Midbrain (tissue), 1 donor: ENCODE data around the gene RAB10.
"Not testable (repeated sequence)": the region's sequence is repeated elsewhere in the genome, so short reads cannot be mapped to it uniquely, and the experiment has no call there.

Experiments
- DNase-seq: peaks from one replicate; lab custom pipeline; 2025; lab: John Stamatoyannopoulos, UW

The RAB10 gene

DNA sequence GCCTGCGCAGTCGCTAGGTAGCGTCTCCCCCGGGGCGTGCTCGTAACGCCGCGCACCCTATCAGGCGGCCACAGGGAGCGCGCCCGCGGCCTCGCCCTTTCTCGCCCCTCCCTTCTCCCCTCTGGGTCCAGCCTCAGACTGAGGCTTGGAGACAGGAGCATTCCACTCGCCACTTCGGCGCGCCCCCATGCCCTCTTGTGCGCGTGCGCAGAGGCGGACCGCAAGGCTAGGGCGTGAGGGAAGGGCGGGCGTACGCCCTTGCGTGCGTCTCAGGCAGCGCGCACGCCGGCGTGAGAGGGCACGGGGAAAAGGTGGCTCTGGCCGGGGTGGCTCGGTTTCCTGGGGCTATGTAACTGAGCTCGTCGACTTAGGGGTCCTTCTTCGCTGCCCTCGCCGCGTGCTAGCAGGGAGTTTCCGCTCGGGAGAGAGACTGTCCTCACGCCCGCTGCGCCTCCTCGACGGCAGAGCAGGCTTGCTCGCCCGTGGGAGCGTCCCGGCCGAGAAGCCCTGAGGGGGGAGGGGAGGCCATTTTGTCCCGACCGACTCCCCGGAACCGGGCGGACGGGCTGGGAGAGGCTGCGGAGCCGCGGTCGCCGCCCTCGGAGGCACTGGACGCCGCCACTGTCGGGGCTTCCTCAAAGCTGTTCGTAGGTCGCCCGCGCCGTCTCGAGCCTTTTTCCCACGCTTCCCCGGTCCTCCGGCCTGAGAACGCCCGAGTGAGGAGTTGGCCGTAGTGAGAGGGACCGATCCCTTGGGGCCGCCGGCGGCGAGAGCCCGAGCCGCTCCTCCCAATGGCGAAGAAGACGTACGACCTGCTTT lies at the start of gene RAB10:
Gene RAB10 (plus strand): TSS at position 267 of the 819 bp plus-strand sequence. CDS start 525 bp downstream, at position 792.
- DNase-seq, result peak; percentile 99

DNA sequence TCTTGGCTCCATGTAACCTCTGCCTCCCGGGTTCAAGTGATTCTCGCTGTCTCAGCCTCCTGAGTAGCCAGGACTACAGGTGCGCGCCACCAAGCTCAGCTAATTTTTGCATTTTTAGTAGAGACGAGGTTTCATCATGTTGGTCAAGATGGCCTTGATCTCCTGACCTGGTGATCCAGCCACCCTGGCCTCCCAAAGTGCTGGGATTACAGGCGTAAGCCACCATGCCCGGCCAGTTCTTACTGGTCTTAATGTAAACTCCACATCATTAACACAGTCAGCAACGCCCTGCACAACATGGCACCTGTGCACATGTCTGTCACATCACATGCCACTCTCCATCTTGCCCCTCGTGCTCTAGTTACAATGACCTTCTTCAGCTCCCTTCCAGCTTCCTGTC lies 45.8 kb upstream of the RAB10 start:
- no peak for DNase-seq

DNA sequence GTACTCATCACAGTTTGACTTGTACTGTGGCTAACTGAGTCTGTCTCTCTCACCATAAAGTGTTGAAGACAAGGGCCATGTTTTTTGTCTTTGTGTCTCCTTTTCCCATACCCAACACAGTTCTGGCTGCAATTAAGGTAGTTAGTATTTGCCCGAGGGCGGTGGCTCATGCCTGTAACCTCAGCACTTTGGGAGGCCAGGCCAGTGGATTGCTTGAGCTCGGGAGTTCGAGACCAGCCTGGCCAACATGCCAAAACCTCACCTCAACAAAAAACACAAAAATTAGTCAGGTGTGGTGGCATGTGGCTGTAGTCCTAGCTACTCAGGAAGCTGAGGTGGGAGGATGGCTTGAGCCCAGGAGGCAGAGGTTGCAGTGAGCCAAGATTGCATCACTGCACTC lies 44.7 kb upstream of the RAB10 start:
- DNase-seq, result no peak

DNA sequence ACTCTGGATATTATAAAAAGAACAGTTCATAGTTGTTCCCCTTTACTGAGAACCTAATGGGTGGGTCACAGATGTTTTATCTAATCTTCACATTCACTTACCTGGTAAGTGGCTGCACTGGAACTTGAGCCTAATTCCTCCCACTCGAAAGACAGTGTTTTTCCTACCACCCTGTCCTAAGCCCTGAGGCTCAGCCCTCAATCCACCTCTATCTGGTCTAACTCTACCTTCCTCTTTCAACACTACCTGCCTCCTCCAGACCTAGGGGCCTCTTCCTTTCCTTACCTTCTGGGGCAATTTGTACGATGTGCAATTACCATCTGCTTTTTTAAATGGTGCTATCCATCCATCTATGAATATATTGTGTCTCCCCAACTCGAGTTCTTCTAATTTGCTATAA lies 41.9 kb upstream of the RAB10 start:
- no peak for DNase-seq

DNA sequence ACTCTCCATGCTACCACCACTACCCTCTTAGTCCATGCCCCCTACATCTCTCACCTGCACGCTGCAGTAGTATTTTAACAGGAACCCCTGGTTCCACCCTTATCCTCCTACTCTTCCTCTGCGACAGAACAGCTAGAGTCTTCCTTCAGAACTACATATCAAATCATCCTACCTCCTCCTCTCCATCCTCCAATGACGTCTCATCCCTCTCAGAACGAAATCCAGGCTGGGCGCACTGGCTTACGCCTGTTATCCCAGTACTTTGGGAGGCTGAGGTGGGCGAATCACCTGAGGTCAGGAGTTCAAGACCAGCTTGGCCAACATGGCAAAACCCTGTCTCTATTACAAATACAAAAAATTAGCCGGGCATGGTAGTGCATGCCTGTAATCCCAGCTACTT lies 41.3 kb upstream of the RAB10 start:
- DNase-seq, result no peak

DNA sequence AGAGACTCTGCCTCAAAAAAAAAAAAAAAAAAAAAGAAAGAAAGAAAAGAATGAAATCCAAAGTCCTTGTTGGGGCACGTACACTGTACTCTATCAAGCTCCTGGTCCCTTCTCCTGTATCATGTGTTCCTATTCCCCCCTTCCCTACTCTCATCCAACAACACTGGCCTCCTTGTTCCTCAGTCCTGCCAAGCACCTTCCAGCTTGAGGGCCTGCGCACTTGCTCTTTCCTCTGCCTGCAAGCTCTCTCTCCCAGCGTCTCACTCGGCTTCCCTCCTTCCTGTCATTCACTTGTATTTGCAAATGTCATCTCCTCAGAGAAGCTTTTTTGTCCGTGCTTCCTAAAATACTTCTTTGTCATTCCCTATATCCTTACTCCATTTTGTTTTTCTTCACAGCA lies 40.8 kb upstream of the RAB10 start:
- no peak for DNase-seq

DNA sequence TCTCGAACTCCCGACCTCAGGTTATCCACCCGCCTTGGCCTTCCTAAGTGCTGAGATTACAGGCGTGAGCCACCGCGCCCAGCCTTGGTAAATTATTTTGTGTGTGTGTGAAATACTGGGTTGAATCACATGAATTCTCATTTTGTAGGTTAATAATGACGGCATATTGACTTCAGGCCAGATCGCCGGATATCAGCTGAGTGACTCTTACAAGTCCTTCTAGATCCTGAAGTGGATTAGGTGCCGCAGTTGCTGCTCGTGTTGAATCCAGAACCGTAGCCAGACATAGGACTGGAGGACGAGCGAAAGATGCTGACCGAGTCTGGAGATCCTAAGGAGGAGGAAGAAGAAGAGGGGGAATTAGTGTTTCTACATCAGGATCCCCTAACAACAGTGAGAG lies 39.4 kb upstream of the RAB10 start:
- no peak for DNase-seq

DNA sequence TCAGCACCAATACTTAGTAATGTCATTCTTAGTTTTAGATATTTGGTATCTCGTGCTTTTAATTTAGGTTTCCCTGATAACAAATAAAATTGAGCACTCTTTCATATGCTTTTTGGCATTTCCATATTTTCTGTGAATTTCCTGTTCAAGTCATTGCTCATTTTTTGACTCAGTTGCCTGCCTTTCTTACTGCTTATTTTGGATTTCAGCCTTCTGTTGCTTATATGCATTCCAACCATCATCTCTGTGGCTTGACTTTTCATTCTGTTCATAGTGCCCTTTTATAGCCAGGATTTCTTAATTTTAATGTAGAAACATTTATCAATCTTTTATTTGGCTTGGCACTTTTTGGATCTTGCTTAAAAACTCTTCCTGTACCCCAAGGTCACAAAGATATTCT lies 37.0 kb upstream of the RAB10 start:
- DNase-seq, result no peak

DNA sequence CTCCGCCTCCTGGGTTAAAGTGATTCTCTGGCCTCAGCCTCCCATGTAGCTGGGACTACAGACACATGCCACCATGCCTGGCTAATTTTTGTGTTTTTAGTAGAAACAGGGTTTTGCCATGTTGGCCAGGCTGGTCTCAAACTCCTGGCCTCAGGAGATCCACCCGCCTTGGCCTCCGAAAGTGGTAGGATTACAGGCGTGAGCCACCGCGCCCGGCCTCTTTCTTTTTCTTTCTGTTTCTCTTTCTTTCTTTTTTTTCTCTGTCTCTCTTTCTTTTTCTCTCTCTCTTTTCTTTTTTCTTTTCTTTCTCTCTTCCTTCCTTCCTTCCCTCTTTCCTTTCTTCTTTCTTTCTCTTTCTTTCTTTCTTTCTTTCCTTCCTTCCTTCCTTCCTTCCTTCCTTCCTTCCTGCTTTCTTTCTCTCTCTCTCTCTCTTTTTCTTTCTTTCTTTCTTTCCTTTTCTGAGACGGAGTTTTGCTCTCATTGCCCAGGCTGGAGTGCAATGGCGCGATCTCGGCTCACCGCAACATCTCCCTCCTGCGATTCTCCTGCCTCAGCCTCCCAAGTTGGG lies 35.0 kb upstream of the RAB10 start:
- DNase-seq, result not testable (repeated sequence)

DNA sequence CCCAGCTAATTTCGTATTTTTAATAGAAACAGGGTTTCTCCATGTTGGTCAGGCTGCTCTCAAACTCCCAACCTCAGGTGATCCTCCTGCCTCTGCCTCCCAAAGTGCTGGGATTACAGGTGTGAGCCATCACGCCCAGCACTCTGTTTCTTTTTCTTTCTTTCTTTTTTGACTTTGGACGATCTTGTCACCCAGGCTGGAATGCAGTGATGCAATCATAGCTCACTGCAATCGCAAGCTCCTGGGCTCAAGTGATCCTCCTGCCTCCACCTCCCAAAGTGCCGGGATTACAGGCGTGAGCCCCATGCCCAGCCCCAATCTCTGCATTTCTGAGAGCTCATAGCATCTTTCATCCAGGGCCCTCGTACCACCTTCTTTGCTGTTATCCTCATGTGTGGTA lies 34.5 kb upstream of the RAB10 start:
- DNase-seq, result not testable (repeated sequence)

DNA sequence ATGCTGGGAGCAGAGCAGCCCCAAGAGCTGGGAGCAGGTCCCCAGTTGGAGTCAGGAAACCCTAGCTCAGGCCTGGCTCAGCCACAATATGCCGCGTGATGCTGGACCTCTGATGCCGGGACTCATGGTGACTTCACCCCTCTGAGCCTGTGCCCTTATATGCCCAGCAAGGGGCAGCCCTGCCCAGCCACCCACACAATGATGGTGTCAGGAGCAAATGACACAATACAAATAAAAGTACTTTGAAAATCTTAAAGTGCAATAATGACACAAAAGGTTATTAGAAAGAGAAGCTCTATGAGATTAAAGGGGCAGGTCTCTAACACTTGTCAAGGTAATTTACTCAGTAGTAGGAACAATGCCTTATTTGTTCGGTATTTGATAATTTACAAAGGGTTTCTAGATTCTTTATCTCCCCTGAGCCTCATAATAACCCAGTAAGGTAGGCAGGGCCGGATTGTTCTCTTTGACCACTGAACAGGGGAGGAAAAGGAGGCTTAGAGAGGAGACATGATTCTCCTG lies 33.3 kb upstream of the RAB10 start:
- no peak for DNase-seq

DNA sequence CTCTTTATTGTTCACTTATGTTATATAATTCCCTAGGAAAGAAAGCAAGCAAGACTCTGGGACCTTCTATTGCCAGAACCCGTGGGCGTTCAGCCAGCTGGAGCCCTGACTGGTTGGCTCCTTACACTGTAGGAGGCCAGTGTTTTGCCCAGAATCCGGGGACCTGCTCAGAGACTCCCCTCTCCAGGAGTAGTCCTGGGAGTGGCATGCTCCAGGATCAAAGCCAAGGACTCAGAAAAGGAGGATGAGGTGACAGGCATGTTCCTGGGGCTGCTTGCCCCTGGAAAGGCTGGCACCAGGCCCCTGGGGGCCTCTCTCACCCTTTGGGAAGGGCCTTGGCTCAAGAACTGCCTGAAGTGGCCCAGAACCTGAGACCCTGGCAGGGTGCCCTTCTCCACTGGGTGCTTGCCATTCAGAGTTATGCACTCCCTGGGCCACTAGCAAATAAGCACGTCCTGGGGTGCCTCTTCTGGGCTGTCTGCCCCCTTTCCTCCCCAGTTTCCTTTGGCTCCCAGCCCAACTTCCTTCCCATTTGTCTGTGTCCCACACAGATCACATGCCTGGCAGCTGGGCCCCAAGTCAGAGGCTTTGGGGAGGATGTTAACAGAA lies 32.0 kb upstream of the RAB10 start:
- peak; percentile 90 for DNase-seq

DNA sequence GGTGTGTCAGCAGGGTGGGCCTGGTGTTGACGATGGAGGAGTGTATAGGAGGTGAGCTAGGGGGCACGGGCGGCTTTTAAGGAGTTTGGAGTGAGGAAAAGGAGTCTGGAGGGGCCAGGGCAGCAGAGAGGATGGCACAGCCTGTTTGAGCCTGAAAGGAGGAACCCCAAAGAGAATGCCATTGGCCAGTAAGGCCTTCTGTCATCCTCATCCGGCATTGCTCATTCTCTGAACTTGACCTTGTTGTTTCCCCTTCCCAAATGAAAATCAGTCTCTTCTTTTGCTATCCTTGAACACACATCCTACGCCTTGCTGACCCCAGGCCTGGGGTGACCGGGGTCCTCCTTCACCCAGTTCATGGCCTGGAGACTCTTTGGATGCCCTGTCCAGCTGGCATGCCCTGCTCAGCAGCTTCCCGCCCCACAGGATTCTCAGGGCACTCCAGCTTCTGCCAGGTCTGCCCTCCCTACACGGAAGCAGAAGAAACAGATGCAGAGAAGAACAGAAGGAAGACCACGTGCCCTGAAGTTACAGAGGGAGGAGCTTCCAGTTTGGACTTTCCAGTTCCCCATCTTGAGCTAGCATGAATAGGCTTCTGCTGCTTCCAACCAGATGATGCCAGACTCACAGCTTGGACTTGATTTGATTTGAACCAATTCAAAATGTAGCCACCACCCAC lies 31.1 kb upstream of the RAB10 start:
- peak; percentile 21 for DNase-seq

DNA sequence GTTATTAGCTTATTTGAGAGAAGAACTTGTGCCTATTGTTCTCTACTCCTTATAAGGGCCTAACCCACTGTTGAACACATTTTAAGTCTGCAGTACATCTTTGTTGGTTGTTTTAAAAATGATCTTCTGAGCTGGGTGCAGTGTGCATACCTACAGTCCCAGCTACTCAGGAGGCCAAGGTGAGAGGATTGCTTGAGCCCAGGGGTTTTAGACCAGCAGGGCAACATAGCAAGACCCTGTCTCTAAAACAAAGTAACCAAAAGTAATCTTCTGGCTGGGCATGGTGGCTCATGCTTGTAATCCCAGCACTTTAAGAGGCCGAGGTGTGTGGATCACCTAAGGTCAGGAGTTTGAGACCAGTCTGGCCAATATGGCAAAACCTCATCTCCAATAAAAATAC lies 25.8 kb upstream of the RAB10 start:
- no peak for DNase-seq

DNA sequence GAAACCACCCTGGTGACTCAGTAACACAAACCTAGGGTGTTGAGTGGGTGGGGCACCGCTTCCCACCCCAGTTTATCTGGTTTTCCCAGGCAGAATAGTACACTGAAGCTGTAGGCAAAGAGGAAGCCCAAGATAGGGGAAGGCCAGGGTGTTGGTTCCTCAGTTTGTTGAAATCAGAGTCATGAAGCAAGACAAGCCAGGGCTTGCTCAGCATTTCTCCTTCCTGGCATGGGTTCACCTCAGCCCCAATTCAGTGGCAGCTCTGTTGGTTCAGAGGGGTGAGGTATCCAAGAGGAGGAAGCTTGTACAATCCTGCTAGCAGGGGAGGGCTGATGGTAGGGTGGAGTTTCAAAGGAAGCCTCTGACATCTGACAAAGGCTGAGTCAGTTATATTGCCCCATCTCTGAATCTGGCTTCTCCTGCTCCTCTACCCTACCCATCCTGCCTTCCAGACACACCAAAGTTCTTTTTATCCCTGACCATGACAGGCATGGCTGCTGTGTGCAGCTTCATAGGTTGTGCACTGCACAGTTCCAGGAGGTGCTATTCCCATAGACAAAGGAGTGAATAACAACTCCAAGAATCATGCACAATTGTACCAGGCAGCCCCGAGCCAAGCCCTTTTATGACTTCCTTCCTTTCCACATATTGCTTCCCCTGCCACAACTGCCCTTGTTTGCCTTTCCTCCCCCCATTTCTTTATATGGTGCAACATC lies 24.9 kb upstream of the RAB10 start:
- DNase-seq, result peak; percentile 53

DNA sequence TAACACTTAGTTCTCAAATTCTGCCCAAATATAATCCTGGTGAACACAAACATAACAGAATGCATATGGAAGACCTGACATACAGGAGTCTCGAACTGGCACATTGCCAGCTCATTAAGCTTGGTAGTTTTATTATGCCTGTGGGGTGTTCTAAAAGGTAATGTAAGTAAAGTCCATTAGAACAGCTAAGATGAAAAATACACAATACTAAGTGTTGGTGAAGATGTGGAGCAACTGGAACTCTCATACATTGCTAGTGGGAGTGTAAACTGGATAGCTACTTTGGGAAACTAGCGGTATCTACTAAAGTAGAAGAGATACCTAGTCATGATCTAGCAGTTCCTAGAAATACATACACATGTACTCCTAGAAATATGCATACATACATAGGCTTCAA lies 24.3 kb upstream of the RAB10 start:
- no peak for DNase-seq

DNA sequence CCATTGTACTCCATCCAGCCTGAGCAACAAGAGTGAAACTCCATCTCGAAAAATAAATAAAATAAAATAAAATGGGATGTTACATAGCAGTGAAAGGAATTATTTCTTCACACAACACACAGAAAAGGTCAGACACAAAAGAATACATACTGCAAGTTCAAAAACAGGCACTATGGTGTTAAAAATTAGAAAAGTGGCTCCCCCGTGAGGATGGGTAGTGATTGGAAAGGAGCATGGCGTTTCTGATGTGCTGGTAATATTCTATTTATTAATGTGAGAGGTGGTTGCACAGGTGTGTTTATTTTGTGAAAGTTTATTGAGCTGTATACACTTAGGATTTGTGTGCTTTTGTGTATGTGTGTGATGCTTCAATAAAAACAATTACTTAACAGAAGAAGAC lies 22.9 kb upstream of the RAB10 start:
- no peak for DNase-seq

DNA sequence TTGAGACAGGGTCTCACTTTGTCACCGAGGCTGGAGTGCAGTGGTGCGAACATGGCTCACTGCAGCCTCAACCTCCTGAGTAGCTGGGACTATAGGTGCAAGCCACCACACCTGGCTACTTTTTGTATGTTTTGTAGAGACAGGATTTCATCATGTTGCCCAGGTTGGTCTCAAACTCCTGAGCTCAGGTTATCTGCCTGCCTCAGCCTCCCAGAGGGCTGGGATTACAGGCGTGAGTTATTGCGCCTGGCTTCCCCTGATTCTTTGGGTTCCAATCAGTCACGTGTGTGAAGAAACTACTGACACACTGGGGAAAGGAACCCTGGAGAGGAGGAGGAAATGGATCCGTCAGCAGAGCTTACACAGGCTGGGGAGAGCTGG lies 22.3 kb upstream of the RAB10 start:
- DNase-seq, result no peak

DNA sequence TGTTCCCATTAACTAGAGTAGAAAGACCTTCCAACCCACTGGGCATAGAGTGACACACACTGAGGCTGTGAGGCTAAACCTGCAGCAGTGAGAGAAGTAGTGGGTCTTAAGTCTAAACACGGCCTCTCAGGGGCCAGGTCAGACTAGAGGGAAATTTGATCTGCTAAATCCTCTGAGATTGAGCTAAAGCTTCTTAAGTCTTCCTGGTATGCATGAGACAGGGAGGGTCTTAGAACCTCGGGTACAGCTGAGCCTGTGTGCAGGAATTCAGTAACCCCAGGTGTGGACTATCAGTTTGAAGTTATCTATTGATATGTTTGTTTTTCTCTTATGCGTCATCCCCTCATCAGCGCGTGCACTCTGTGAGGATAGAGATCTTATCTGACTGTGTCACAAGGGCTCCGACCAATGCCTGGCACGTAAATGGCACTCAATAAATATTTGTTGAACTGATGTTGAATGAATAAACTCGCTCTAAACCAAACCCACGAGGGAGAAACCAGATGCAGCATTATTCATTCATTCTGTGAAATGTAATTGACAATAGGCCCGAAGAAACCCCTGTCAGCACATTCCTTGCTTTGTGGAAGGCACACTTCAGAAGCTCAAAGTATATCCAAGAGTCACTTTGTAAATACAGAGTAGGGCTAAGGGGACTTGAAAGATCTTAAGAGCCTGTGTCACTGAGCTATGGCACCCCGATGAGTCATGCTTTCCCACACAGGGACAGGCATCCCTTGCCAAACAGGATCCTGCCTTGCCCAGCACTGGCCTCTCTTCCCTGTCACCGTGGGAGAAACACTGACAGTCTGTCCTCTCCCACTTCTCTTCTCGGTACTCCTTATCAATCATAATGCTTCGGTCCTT lies 21.7 kb upstream of the RAB10 start:
- no peak for DNase-seq

DNA sequence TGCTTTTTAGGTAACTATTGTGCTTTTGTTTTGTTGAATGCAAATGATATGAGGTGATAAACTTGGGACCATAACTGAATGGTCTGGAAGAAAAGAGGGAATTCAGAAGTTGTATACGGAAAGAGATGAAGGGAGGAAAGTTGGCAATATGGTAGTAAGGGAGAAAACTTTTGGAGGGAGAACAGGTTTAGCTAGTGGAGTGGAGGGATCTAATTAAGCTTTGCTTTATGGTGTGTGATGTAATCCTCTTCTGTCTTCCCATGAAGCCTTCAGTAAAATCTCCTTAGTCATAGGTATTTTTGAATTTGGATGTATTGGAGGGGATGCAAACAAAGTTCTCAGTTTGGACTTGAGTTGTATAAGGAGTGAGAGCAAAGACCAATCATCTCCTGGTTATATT lies 20.2 kb upstream of the RAB10 start:
- DNase-seq, result no peak
